Measurements from ENCODE around the gene CYB561A3. TPM values are rescaled to one million over a fixed set of nuclear protein-coding genes. Genes with fewer than 3 reads are reported as not detected.

The CYB561A3 gene
- total RNA-seq, 4 donors from 2014 or later, result 39.3 to 62.8 (median 49.7) TPM

DNA sequence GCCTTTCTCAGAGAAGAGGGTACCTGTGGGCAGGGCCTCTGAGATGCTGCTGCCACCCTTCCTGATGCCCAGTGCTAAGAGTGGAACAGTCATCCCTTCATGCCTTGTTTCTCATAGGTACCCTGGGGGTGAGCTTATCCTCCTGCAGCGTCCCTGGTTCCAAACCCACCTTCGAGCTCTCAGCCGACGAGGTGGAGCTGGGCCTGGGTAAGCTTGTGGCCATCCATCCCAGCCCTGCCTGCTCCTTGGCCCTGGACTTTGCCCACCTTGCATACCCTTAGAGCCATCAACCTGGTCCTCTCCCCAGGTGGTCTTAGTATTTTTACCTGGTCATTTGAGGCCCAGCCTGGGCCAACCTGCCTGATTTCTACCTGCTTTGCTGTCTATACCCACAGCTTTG is 20.0 kb downstream of the CYB561A3 start:
- intact Hi-C loops (cut with DNase I), result no loop called here
- H3K36me3 ChIP-seq, result peaks cover 3 to 9% of the 10 kb centered on the region in 2 donors
- no peaks in the 10 kb centered on the region for H3K9me3 ChIP-seq
- DNase-seq, result no peak
- TF ChIP-seq, protein P1, sequence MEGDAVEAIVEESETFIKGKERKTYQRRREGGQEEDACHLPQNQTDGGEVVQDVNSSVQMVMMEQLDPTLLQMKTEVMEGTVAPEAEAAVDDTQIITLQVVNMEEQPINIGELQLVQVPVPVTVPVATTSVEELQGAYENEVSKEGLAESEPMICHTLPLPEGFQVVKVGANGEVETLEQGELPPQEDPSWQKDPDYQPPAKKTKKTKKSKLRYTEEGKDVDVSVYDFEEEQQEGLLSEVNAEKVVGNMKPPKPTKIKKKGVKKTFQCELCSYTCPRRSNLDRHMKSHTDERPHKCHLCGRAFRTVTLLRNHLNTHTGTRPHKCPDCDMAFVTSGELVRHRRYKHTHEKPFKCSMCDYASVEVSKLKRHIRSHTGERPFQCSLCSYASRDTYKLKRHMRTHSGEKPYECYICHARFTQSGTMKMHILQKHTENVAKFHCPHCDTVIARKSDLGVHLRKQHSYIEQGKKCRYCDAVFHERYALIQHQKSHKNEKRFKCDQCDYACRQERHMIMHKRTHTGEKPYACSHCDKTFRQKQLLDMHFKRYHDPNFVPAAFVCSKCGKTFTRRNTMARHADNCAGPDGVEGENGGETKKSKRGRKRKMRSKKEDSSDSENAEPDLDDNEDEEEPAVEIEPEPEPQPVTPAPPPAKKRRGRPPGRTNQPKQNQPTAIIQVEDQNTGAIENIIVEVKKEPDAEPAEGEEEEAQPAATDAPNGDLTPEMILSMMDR (IDR thresholded peaks at IDR 0.05), result no peak
- no peak for TF ChIP-seq POLR2A (IDR thresholded peaks at IDR 0.05)
- H3K4me3 ChIP-seq (replicated peaks in 1 of 3), result no peak overlapping the region
- H3K4me1 ChIP-seq, result no peaks in the 10 kb centered on the region
- H3K27ac ChIP-seq, result no peak overlapping the region
- H3K27me3 ChIP-seq, result no peaks in the 10 kb centered on the region
- 94 to 95% methylated on average over 4 of the region's 4 CpGs for WGBS, 2 donors

DNA sequence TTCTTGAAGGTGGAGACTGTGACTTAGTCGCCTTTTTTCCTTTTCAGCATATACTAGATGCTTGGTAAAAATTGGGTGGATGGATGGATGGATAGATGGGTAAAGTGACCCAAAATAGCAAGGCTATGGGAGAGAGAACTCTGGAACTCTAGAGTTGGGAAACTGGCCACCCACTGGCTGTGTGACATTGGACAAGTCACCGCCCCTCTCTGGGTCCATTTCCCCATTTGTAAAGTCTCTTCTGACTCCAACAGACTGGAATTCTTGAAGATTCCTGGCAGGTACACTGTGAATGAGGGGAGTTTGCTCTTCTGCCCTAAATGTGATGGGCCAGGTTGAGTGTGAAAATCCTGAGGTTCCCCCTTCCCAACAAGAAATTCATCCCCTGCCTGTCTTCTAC is 20.7 kb downstream of the CYB561A3 start:
- H3K36me3 ChIP-seq, result peaks cover 3 to 9% of the 10 kb centered on the region in 2 donors
- H3K27ac ChIP-seq, result no peak overlapping the region
- DNase-seq, result no peak
- no peak overlapping the region for H3K4me3 ChIP-seq (replicated peaks in 1 of 3)
- no peaks in the 10 kb centered on the region for H3K9me3 ChIP-seq
- H3K4me1 ChIP-seq, result peaks cover 0 to 7% of the 10 kb centered on the region in 2 donors
- 98 to 100% methylated on average over 2 of the region's 2 CpGs for WGBS, 2 donors
- intact Hi-C loops (cut with DNase I), result no loop called here
- TF ChIP-seq, protein P1 (IDR thresholded peaks at IDR 0.05), result no peak
- no peak for TF ChIP-seq POLR2A (IDR thresholded peaks at IDR 0.05)
- H3K27me3 ChIP-seq, result no peaks in the 10 kb centered on the region

GRCh38 chr11:61339490-61339878 is 22.2 kb downstream of the CYB561A3 start:
- no peak overlapping the region for H3K4me3 ChIP-seq (replicated peaks in 1 of 3)
- H3K27ac ChIP-seq, result no peak overlapping the region
- no peak for DNase-seq
- TF ChIP-seq, protein P1 (IDR thresholded peaks at IDR 0.05), result no peak
- no peak for TF ChIP-seq POLR2A (IDR thresholded peaks at IDR 0.05)
- 89 to 95% methylated on average over 4 of the region's 4 CpGs for WGBS, 2 donors
- no peaks in the 10 kb centered on the region for H3K27me3 ChIP-seq
- peaks cover 3 to 9% of the 10 kb centered on the region in 2 donors for H3K36me3 ChIP-seq
- intact Hi-C loops (cut with DNase I), result loop anchor here (2.0 to 10.0 kb wide), 2 partner anchors 45 to 85 kb away; no protein-coding TSS in a partner anchor
- H3K9me3 ChIP-seq, result no peaks in the 10 kb centered on the region
- H3K4me1 ChIP-seq, result peaks cover 0 to 11% of the 10 kb centered on the region in 2 donors

- H3K27ac ChIP-seq, result no peak overlapping the region
- intact Hi-C loops (cut with DNase I), result loop anchor here (2.0 to 10.0 kb wide), 2 partner anchors 46 to 84 kb away; no protein-coding TSS in a partner anchor
- H3K4me1 ChIP-seq, result peaks cover under 1 to 11% of the 10 kb centered on the region in 2 donors
- WGBS, 2 donors, result 93 to 96% methylated on average over 4 to 24 of the region's 26 CpGs
- H3K9me3 ChIP-seq, result no peaks in the 10 kb centered on the region
- no peak overlapping the region for H3K4me3 ChIP-seq (replicated peaks in 1 of 3)
- no peak for TF ChIP-seq POLR2A (IDR thresholded peaks at IDR 0.05)
- TF ChIP-seq, protein P1 (IDR thresholded peaks at IDR 0.05), result no peak
- H3K36me3 ChIP-seq, result peaks cover 3 to 9% of the 10 kb centered on the region in 2 donors
- H3K27me3 ChIP-seq, result no peaks in the 10 kb centered on the region
- no peak for DNase-seq
These were observed 22.7 kb downstream of the CYB561A3 start for GRCh38 chr11:61338783-61339489.
